TTC549 (cell line): ENCODE results near the gene SMG6.

Source experiments
- FAIRE-seq: peaks from 2 replicates; lab custom pipeline; 2012; peaks lifted over from hg19 to GRCh38; lab: Jason Lieb, UNC

The SMG6 gene

GRCh38 chr17:2058586-2059546, 244.7 kb downstream of the SMG6 start:
- no peak for FAIRE-seq

DNA sequence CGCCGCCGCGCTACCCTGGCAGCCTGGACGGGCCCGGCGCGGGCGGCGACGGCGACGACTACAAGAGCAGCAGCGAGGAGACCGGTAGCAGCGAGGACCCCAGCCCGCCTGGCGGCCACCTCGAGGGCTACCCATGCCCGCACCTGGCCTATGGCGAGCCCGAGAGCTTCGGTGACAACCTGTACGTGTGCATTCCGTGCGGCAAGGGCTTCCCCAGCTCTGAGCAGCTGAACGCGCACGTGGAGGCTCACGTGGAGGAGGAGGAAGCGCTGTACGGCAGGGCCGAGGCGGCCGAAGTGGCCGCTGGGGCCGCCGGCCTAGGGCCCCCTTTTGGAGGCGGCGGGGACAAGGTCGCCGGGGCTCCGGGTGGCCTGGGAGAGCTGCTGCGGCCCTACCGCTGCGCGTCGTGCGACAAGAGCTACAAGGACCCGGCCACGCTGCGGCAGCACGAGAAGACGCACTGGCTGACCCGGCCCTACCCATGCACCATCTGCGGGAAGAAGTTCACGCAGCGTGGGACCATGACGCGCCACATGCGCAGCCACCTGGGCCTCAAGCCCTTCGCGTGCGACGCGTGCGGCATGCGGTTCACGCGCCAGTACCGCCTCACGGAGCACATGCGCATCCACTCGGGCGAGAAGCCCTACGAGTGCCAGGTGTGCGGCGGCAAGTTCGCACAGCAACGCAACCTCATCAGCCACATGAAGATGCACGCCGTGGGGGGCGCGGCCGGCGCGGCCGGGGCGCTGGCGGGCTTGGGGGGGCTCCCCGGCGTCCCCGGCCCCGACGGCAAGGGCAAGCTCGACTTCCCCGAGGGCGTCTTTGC, 245.6 kb downstream of the SMG6 start:
- FAIRE-seq: no peak

DNA sequence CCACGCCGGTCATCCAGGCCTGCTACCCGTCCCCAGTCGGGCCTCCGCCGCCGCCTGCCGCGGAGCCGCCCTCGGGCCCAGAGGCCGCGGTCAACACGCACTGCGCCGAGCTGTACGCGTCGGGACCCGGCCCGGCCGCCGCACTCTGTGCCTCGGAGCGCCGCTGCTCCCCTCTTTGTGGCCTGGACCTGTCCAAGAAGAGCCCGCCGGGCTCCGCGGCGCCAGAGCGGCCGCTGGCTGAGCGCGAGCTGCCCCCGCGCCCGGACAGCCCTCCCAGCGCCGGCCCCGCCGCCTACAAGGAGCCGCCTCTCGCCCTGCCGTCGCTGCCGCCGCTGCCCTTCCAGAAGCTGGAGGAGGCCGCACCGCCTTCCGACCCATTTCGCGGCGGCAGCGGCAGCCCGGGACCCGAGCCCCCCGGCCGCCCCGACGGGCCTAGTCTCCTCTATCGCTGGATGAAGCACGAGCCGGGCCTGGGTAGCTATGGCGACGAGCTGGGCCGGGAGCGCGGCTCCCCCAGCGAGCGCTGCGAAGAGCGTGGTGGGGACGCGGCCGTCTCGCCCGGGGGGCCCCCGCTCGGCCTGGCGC, 246.3 kb downstream of the SMG6 start:
- no peak for FAIRE-seq

DNA sequence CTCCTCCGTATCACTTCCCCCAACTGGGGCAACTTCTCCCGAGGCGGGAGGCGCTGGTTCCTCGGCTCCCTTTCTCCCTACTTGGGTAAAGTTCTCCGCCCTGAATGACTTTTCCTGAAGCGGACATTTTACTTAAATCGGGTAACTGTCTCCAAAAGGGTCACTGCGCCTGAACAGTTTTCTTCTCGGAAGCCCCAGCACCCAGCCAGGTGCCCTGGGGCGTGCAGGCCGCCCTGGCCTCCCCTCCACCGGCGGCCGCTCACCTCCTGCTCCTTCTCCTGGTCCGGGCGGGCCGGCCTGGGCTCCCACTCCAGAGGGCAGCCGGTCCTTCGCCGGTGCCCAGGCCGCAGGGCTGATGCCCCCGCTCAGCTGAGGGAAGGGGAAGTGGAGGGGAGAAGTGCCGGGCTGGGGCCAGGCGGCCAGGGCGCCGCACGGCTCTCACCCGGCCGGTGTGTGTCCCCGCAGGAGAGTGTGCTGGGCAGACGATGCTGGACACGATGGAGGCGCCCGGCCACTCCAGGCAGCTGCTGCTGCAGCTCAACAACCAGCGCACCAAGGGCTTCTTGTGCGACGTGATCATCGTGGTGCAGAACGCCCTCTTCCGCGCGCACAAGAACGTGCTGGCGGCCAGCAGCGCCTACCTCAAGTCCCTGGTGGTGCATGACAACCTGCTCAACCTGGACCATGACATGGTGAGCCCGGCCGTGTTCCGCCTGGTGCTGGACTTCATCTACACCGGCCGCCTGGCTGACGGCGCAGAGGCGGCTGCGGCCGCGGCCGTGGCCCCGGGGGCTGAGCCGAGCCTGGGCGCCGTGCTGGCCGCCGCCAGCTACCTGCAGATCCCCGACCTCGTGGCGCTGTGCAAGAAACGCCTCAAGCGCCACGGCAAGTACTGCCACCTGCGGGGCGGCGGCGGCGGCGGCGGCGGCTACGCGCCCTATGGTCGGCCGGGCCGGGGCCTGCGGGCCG, 247.1 kb downstream of the SMG6 start:
- no peak for FAIRE-seq

DNA sequence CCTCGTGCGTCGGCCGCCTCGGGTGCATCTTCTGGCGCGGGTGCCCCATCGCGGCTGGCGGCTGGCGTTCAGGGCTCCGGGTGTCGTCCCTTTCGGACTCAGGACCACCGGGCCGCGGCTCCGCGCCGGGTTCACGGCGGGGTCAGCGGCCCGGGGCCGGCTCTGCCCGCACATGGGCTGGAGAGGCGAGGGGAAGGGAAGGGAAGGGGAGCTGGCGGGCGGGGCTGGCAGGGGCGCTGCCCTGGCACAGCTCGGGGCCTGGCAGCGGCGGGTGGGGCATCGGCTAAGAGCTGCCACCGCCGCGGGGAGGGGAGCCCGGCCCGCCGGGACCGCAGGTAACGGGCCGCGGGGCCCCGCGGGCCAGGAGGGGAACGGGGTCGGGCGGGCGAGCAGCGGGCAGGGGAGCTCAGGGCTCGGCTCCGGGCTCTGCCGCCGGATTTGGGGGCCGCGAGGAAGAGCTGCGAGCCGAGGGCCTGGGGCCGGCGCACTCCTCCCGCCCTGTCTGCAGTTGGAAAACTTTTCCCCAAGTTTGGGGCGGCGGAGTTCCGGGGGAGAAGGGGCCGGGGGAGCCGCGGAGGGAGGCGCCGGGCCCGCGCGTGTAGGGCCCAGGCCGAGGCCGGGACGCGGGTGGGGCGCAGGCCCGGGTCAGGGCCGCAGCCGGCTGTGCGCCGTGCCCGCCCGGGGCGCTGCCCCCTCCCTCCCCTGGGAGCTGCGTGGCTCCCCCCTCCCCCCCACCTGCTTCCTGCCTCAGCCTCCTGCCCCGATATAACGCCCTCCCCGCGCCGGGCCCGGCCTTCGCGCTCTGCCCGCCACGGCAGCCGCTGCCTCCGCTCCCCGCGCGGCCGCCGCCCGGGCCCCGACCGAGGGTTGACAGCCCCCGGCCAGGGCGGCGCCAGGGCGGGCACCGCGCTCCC, 248.0 kb downstream of the SMG6 start:
- no peak for FAIRE-seq

GRCh38 chr17:2054512-2055291, 248.9 kb downstream of the SMG6 start, which contains the start of gene HIC1:
Gene HIC1 (plus strand): TSS chr17:2055103. CDS start chr17:2056691, 1,588 bp downstream.
- no peak for FAIRE-seq

- FAIRE-seq: no peak
These were observed 249.4 kb downstream of the SMG6 start for GRCh38 chr17:2054262-2054511.

DNA sequence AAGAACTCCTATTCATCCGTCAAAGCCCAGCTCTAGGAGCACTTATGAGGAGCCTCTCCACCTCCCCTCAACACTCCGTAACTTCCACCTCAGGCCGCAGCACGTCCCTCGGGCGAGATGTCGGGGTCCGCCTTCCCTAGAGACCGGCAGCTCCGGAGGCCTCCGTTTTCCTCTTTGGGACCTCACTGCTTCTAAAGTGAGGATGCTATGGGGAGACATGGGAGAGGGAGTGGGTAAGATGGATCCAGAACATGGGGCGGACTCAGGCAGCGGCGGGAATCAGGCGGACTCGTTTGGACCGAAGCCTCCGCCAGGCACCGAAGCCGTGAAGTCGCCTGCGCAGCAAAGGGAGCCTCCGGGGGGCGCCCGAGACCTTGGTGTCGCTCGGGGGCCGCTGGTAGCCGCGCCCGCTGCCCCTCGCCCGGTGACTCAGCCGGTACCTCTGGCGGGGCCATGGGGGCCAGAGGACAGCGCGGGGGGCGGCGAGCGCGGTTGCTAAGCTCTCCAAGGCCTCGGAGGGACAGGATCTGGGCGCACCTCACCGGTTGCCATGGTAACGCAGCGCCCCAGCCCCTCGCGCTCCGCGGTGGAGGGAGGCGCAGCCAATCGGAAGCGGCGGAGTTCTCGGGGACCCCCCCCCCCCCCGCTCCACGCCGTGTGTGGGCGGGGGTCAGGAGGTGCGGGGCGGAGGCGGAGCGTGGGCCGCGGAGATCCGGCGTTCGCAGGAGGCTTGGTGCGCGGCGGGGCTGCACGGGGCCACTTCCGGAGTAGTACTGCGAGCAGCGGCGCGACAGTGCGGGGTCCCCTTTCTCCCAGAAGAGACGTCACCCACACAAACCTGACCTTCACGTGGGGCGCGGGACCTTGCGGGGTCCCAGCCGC, 250.0 kb downstream of the SMG6 start:
- no peak for FAIRE-seq

DNA sequence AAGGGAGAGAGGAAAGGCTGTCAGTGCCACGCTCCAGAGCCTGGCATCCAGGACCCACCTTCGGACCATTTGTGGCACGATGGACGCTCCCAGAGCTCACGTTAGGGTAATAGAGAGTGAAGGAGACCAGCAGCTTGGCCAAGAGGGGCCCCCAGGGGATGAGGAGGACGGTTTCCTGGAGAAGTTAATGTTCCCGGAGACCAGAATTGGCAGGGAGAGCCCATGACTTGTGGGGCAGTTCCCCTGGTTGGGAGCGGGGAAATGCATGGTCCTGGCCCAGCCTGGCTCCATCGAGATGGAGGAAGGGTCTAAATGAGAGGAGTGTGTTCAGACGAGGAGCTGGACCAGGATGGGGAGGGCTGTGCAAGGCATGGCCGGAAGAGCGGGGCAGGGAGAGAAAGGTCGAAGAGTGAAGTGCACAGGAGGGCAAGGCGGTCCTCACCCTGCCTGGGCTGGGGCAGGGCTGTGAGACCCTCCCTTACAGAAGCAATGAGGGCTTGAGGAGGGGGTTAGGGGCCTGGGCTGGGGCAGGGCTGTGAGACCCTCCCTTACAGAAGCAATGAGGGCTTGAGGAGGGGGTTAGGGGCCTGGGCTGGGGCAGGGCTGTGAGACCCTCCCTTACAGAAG, 251.5 kb downstream of the SMG6 start:
- FAIRE-seq: no peak

DNA sequence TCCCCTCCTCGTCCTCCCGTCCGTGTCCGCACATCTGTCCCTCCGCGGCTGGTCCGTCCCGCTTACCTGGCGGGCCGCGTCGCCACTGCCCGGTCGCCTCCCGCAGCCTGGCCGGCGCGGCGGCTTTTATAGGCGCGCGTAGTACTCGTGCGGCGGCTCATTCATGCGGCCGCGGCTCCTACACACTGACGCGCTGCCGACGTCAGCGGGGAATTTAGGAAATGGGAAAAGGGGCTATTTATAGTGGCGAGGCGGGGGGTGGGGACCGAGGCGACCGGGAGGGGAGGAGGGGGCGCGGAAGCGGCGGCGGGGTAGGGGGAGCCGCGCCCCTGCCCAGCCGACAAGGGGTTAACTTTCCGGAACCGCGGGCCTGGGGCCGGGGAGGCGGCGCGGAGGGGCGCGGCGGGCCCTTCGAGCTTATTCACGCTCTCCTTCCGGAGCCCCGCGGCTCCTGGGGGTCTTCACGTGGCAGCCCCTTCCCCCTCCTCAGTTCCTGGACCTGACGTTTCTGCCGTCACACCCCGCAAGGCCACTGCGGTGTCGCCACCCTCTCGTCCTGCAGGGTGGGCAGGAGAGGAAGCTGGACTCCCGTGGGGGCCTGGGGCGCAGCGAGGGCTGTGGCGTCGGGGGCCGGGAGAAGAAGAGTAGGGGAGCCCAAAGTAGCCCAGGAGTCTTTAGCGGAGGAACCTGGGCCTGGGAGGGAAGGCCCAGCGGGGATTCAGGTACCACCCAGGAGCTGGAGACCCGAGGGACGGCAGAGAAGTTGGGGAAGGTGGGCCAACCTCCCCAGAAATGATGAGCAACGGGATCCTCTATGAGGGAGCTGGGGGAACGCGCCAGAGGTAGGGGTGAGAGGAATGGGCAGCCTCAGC, 252.3 kb downstream of the SMG6 start:
- FAIRE-seq: no peak

DNA sequence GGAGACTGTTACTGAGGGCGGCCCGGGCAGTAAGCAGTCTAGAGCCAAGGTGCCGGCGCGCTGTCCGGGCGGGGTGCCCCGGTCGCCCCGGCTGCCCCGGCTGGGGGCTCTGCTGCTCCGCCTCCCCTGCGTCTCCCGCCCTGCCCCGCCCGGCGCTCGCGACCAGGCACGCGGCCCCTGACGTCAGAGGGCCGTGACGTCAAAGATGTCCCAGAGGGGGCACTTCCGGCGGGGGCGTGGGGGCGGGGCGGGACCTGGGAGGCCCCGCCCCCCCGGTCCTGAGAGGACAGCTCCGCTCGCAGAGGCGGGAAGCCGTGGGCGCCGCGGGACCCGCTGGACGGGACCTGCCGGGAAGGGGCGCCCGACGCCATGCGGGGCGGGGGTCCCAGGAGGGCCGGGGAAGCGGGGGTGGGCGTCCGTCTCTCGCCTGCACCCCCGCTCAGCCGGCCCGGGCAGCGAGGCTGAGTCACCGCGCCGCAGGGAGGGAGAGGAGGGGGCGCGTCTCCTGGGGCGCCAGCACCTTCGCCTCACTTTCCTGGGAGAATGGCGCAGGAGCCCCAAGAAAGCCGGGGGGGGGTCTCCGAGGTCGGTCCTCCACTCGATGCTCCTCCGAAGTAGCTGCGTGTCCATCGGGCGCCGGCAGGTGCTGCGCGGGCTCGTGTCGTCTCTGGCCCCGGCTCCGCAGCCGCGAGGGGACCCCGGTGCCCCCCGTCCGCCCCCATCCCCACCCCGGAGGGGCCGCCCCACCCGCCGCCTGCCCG, 253.1 kb downstream of the SMG6 start:
- FAIRE-seq: no peak

DNA sequence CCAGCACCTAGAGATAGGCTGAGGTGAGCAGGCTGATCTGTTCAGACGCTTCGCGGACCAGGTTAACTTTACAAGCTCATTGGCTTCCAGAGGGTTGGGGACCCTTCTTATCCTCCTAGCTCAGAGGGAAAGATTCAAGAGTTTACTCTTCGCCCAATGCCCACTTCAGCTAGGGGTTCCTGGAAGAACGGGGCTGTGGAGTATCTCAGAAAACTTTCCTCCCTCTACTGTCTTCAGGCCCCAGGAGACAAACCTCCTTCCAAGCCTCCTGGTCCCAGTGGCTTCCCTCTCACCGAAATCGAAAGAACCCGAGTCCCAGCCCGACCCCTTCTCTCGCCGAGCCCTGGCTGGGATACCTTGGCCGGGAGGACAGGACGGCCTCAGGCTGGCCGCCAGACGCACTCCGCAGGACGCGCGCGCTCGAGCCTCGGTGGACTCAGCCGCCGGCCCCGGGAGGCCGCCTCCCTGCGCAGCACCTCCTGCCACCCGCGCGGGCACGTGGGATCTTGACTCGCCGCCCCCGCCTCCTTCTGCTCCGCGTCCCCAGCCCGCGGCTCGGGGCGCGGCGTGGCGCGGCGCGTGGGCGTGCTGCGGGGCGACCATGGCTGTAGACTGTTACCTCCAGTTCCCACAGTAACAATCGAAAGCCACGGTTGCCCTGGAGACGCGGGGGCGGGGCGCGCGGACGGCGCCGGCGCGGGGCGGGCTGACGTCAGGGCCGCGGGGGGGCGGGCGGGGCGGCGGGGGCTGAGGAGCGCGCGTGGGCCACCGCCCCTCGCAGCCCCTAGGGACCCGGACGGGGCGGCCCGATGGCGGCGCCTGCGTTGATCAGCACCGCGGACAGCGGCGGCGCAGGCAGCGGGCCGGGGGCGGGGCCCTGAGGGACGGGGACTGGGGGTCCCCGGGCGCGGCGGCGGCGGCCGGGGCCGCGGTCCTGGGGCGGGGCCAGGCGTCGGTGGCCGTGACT, 254.0 kb downstream of the SMG6 start:
- no peak for FAIRE-seq

DNA sequence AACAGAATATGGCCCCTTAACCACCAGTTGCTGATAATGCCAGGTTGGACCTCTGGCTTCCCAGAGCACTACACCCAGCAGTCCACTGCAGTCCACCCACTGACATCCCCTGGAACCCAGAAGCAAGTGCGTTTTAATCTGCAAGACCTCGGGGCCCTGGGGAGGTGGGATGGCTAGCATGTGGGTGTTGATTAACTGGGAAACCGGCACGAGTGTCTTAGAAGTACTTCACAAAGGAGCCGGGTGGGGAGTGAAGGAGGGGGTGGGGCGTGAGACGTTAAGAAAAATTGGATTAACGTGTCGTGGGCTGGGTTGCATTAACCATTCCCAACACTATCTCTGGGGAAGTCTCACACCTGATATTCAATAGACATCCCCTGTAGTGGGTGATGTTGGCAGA, 254.8 kb downstream of the SMG6 start:
- no peak for FAIRE-seq

DNA sequence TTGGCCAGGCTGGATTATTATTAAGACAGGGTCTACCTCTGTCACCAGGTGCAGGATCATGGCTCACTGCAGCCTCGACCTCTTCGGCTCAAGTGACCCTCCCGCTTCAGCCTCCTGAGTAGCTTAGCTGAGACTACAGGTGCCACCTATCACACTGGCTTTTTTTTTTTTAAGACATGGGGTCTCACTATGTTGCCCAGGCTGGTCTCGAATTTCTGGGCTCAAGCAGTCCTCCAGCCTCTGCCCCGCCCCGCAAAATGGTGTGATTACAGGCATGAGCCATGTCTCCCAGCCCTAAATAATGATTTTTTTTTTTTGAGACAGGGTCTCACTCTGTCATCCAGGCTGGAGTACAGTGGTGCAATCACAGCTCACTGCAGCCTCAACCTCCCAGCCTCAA, 256.0 kb downstream of the SMG6 start:
- FAIRE-seq: no peak

- no peak for FAIRE-seq
These were observed 259.2 kb downstream of the SMG6 start for GRCh38 chr17:2044263-2044894.
